ENCODE results near the gene DUSP11.

Gene DUSP11

DNA sequence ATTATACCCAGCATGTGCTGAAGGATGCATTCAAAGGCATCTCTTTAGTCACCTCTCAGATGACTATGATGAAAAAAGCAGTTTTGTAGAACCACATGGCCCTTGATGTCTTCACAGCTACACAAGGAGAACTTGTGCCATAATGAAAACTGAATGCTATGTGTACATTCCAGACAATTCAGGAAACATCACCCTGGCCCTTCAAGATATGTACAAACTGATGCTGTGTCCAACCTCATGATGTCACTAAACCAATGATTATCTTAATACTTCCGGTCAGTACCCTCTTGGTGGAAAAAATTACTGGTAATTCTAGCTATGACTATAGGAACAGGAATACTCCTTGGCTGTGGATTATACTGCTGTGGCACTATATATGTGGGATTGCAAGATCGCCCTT is 20.0 kb downstream of the DUSP11 start:
- TF ChIP-seq SIN3A (IDR thresholded peaks at IDR 0.05; ENCODE audit: borderline replicate concordance, insufficient read depth, low read length) (no peak), FOXP2 (optimal IDR thresholded peaks at IDR 0.05; ENCODE audit: borderline replicate concordance, extremely low read depth, extremely low read length, insufficient read depth) (no peak), POLR2AphosphoS5 (IDR thresholded peaks at IDR 0.05; ENCODE audit: low read depth, low read length) (no peak), TAF1 (IDR thresholded peaks at IDR 0.05; ENCODE audit: borderline replicate concordance, insufficient read depth, low read length) (no peak)
- TF ChIP-seq, protein P1, sequence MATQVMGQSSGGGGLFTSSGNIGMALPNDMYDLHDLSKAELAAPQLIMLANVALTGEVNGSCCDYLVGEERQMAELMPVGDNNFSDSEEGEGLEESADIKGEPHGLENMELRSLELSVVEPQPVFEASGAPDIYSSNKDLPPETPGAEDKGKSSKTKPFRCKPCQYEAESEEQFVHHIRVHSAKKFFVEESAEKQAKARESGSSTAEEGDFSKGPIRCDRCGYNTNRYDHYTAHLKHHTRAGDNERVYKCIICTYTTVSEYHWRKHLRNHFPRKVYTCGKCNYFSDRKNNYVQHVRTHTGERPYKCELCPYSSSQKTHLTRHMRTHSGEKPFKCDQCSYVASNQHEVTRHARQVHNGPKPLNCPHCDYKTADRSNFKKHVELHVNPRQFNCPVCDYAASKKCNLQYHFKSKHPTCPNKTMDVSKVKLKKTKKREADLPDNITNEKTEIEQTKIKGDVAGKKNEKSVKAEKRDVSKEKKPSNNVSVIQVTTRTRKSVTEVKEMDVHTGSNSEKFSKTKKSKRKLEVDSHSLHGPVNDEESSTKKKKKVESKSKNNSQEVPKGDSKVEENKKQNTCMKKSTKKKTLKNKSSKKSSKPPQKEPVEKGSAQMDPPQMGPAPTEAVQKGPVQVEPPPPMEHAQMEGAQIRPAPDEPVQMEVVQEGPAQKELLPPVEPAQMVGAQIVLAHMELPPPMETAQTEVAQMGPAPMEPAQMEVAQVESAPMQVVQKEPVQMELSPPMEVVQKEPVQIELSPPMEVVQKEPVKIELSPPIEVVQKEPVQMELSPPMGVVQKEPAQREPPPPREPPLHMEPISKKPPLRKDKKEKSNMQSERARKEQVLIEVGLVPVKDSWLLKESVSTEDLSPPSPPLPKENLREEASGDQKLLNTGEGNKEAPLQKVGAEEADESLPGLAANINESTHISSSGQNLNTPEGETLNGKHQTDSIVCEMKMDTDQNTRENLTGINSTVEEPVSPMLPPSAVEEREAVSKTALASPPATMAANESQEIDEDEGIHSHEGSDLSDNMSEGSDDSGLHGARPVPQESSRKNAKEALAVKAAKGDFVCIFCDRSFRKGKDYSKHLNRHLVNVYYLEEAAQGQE (IDR thresholded peaks at IDR 0.05; ENCODE audit: insufficient read depth in 1 of 2, low read depth in 2 of 2, low read length in 2 of 2): no peak

DNA sequence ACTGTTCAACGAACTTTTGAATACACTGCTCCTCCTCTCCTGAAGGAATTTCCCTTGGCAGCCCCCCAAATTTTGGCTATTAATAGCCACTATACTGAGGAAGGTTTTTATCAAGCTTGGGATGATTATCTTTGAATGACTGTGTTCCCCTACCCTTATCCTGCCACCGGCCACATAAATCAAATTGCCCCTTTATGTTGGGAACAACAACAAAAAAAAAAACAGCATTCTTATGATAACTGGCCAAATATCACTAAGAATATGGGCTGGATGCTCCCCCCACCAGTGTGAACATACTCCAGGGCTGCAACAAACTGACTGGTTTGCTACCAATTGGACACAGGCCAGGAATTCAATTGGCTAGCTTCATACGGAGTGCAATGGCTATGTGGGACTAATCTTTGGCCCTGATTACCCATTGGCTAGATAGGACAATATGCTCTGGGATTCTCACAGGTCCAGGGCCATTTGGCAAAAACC is 20.6 kb downstream of the DUSP11 start:
- no peak for TF ChIP-seq TAF1 (IDR thresholded peaks at IDR 0.05; ENCODE audit: borderline replicate concordance, insufficient read depth, low read length)
- TF ChIP-seq, protein P1 (IDR thresholded peaks at IDR 0.05; ENCODE audit: insufficient read depth in 1 of 2, low read depth in 2 of 2, low read length in 2 of 2): no peak

DNA sequence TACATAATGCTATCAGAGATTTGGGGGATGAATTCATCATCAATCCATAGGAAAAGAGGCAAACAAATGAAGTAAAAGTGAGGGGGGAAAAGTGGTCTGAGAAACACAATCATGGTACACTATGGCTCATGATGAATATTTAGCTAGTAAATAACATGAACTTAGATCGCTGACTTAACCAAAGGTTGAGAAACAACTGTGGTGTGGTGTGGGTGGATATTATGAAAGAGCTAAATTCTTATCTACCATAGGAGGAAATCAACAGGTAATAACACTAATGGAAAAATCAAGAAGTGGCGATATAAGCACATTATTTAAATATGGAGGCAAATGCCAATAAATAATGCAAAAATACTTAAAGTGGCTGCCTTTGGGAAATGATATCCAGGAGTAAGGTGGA is 30.6 kb downstream of the DUSP11 start:
- TF ChIP-seq, protein P1 (IDR thresholded peaks at IDR 0.05; ENCODE audit: insufficient read depth in 1 of 2, low read depth in 2 of 2, low read length in 2 of 2): no peak
- TF ChIP-seq TAF1 (IDR thresholded peaks at IDR 0.05; ENCODE audit: borderline replicate concordance, insufficient read depth, low read length) (no peak), POLR2AphosphoS5 (IDR thresholded peaks at IDR 0.05; ENCODE audit: low read depth, low read length) (no peak), SIN3A (IDR thresholded peaks at IDR 0.05; ENCODE audit: borderline replicate concordance, insufficient read depth, low read length) (no peak), FOXP2 (optimal IDR thresholded peaks at IDR 0.05; ENCODE audit: borderline replicate concordance, extremely low read depth, extremely low read length, insufficient read depth) (no peak)

DNA sequence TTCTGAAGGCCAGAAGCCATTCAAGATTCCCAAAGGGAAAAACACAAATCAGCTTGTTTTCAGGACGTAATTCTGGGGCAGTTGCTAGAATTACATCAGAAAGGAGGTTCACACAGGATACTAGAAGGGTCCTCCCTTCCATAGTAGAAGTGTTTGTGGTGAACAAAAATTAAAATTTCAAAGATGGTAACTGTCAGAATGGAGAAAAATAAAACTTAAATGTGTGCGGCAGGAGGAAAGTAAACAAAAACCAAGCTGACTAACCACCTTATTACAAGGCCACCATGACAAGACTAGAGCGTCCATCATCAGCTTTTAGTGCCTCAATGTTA is 33.1 kb downstream of the DUSP11 start:
- TF ChIP-seq SIN3A (IDR thresholded peaks at IDR 0.05; ENCODE audit: borderline replicate concordance, insufficient read depth, low read length) (no peak), POLR2AphosphoS5 (IDR thresholded peaks at IDR 0.05; ENCODE audit: low read depth, low read length) (no peak), TAF1 (IDR thresholded peaks at IDR 0.05; ENCODE audit: borderline replicate concordance, insufficient read depth, low read length) (no peak), FOXP2 (optimal IDR thresholded peaks at IDR 0.05; ENCODE audit: borderline replicate concordance, extremely low read depth, extremely low read length, insufficient read depth) (no peak)
- TF ChIP-seq, protein P1 (IDR thresholded peaks at IDR 0.05; ENCODE audit: insufficient read depth in 1 of 2, low read depth in 2 of 2, low read length in 2 of 2): no peak
